ENCODE measurements around the gene MRPS22.
A peak's percentile ranks its signal among the peaks of the same experiment; 100 is the strongest.

MRPS22 gene

GRCh38 chr3:139319428-139320402 is 24.1 kb upstream of the MRPS22 start:
- no peak for TF ChIP-seq ZFX (IDR thresholded peaks at IDR 0.05)
- TF ChIP-seq, protein P1, sequence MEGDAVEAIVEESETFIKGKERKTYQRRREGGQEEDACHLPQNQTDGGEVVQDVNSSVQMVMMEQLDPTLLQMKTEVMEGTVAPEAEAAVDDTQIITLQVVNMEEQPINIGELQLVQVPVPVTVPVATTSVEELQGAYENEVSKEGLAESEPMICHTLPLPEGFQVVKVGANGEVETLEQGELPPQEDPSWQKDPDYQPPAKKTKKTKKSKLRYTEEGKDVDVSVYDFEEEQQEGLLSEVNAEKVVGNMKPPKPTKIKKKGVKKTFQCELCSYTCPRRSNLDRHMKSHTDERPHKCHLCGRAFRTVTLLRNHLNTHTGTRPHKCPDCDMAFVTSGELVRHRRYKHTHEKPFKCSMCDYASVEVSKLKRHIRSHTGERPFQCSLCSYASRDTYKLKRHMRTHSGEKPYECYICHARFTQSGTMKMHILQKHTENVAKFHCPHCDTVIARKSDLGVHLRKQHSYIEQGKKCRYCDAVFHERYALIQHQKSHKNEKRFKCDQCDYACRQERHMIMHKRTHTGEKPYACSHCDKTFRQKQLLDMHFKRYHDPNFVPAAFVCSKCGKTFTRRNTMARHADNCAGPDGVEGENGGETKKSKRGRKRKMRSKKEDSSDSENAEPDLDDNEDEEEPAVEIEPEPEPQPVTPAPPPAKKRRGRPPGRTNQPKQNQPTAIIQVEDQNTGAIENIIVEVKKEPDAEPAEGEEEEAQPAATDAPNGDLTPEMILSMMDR (conservative IDR thresholded peaks at IDR 0.05): peak; percentile 21; the same call in 1 of the 2 replicates
- no peak overlapping the region; the same call in 1 of the 2 replicates for H3K27ac ChIP-seq

GRCh38 chr3:139320551-139321309 is 23.1 kb upstream of the MRPS22 start:
- H3K27ac ChIP-seq: no peak overlapping the region
- no peak for TF ChIP-seq ZFX (IDR thresholded peaks at IDR 0.05)
- TF ChIP-seq, protein P1 (conservative IDR thresholded peaks at IDR 0.05): no peak

DNA sequence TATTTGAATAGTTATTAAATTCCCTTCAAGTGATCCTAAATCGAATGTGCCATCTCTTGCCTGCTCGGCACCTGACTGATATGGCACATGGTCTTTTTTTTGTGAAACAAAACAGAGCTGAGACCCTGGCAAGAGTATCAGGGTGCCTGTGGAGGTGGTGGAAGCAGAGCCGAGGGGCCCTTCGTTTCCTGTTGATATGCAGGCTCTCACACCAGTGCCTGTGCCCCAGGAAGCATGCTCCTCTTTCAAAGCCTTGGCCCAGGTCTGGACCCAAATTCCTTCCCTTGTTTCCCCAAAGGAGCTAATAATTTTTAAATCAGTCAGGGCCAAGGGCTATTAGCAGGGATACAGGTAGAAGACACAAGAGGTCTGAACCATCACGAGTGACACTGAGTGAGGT is 21.5 kb upstream of the MRPS22 start:
- no peak overlapping the region for H3K27ac ChIP-seq
- TF ChIP-seq, protein P1 (conservative IDR thresholded peaks at IDR 0.05): no peak
- no peak for TF ChIP-seq ZFX (IDR thresholded peaks at IDR 0.05)

GRCh38 chr3:139323146-139323545 is 20.7 kb upstream of the MRPS22 start:
- TF ChIP-seq, protein P1 (conservative IDR thresholded peaks at IDR 0.05): no peak
- no peak for TF ChIP-seq ZFX (IDR thresholded peaks at IDR 0.05)
- H3K27ac ChIP-seq: no peak overlapping the region

DNA sequence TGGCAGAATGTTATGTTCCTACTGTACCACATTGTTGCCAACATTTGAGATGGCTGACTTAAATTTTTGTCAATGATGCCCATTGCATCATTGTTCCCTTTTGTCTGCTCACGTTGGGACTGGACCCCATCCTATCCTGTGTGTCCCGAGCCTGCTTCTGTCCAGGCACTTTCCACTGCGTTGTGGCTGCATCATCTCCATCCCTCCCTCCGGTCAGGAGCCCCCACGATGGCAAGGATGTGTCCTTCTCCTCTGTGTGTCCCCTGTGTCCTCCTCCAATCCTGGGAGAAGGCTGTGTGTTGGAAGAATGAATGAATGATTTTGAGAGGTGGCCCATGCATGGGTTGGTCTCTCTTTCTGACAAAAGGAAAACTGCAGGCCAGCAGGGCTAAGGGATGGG is 19.4 kb upstream of the MRPS22 start:
- TF ChIP-seq, protein P1 (conservative IDR thresholded peaks at IDR 0.05): no peak
- no peak for TF ChIP-seq ZFX (IDR thresholded peaks at IDR 0.05)
- no peak overlapping the region for H3K27ac ChIP-seq

DNA sequence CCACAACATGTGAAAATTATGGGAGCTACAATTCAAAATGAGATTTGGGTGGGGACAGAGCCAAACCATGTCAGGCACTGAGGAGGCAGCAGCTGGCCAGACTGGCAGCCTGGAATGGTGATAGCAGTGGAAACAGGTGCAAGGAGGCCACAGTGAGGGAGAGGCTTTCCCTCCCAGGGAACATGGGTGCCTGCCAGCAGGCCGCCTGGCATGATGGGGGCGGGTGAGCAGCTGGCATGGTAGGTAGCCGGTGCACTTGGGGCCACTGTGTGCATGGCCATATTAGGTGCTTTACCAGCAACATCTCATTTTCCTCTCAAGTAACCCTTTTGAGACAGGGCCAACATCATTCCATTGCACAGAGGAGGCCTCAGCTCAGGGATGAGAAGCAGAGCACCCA is 18.3 kb upstream of the MRPS22 start:
- no peak for TF ChIP-seq ZFX (IDR thresholded peaks at IDR 0.05)
- TF ChIP-seq, protein P1 (conservative IDR thresholded peaks at IDR 0.05): no peak
- no peak overlapping the region for H3K27ac ChIP-seq

- H3K27ac ChIP-seq: no peak overlapping the region
- TF ChIP-seq, protein P1 (conservative IDR thresholded peaks at IDR 0.05): no peak
- no peak for TF ChIP-seq ZFX (IDR thresholded peaks at IDR 0.05)
Measured at GRCh38 chr3:139326131-139326530, 17.7 kb upstream of the MRPS22 start.
